ENCODE data around the gene TNIK.
"Not testable (repeated sequence)": the region's sequence is repeated elsewhere in the genome, so short reads cannot be mapped to it uniquely, and the experiment has no call there.

TNIK gene

GRCh38 chr3:171383206-171384018 lies 76.8 kb downstream of the TNIK start:
- DNase-seq: no peak

- DNase-seq: not testable (repeated sequence)
Observed at GRCh38 chr3:171382347-171382746, 77.9 kb downstream of the TNIK start.

GRCh38 chr3:171380711-171381425 lies 79.3 kb downstream of the TNIK start:
- DNase-seq: no peak

- no peak for DNase-seq
Observed at GRCh38 chr3:171379961-171380483, 80.2 kb downstream of the TNIK start.

- DNase-seq: no peak
Observed at GRCh38 chr3:171379281-171379680, 80.9 kb downstream of the TNIK start.

- DNase-seq: no peak
Observed at GRCh38 chr3:171378586-171378985, 81.6 kb downstream of the TNIK start.

GRCh38 chr3:171377859-171378258 lies 82.3 kb downstream of the TNIK start:
- DNase-seq: no peak

GRCh38 chr3:171376596-171376947 lies 83.6 kb downstream of the TNIK start:
- no peak for DNase-seq

GRCh38 chr3:171375666-171376595 lies 84.3 kb downstream of the TNIK start:
- DNase-seq: no peak

GRCh38 chr3:171374661-171375285 lies 85.4 kb downstream of the TNIK start:
- DNase-seq: no peak

- DNase-seq: no peak
Observed at GRCh38 chr3:171374260-171374659, 85.9 kb downstream of the TNIK start.

GRCh38 chr3:171373711-171374110 lies 86.5 kb downstream of the TNIK start:
- DNase-seq: no peak

- DNase-seq: no peak
Observed at GRCh38 chr3:171372694-171373093, 87.5 kb downstream of the TNIK start.

GRCh38 chr3:171371354-171371753 lies 88.9 kb downstream of the TNIK start:
- no peak for DNase-seq

GRCh38 chr3:171369156-171369555 lies 91.0 kb downstream of the TNIK start:
- no peak for DNase-seq

- not testable (repeated sequence) for DNase-seq
Observed at GRCh38 chr3:171366738-171367137, 93.5 kb downstream of the TNIK start.

- DNase-seq: no peak
Observed at GRCh38 chr3:171366043-171366442, 94.2 kb downstream of the TNIK start.

- no peak for DNase-seq
Observed at GRCh38 chr3:171365489-171365888, 94.7 kb downstream of the TNIK start.

- DNase-seq: no peak
Observed at GRCh38 chr3:171364500-171364899, 95.7 kb downstream of the TNIK start.

- no peak for DNase-seq
Observed at GRCh38 chr3:171363202-171363601, 97.0 kb downstream of the TNIK start.

- no peak for DNase-seq
Observed at GRCh38 chr3:171362575-171362974, 97.6 kb downstream of the TNIK start.

GRCh38 chr3:171358881-171359198 lies 101.4 kb downstream of the TNIK start:
- no peak for DNase-seq
